Measurements from ENCODE around the gene TCERG1.
"Not testable (repeated sequence)": the region's sequence is repeated elsewhere in the genome, so short reads cannot be mapped to it uniquely, and the experiment has no call there.

TCERG1 gene

GRCh38 chr5:146523698-146524097, 76.6 kb downstream of the TCERG1 start:
- no peak for DNase-seq

DNA sequence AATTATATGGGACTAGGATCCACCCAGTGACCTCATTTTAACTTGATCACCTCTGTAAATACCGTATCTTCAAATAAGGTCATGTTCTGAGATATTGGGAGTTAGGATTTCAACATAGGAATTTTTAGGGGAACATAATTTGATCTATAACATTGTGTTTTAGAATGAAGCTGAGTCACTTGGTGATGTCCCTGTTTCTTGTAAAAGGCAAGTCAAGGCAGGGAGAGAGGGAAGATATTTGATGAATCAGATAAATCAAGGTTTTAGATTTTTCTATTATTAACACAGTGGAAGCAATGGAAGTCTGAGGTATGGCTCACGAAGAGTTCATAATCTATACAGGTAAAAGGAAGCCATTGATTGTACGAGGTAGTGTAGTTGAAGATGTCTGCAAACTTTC, 80.7 kb downstream of the TCERG1 start:
- DNase-seq = no peak

GRCh38 chr5:146528236-146528635, 81.1 kb downstream of the TCERG1 start:
- DNase-seq = no peak

DNA sequence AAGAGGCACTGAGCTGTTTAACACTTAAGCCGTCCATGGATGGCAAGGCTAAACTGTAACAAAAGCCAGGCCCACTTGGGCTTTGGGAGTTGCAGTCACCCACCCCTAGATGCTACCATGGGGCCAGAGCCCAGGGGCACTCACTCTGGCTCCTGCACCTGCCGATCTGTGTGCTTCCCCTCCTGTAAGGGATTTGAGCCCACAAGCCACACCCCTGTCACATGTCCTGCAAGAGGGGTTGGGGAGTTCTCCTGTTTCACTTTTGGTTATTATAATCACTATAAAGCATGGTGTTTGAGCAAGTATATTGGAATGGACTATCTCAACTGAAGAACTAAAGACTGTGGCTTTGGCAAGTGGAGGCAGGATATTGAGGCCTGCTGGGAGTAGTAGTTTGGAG, 82.9 kb downstream of the TCERG1 start:
- DNase-seq = no peak

GRCh38 chr5:146533260-146533857, 86.2 kb downstream of the TCERG1 start:
- peak; percentile 44 to 73 for DNase-seq

DNA sequence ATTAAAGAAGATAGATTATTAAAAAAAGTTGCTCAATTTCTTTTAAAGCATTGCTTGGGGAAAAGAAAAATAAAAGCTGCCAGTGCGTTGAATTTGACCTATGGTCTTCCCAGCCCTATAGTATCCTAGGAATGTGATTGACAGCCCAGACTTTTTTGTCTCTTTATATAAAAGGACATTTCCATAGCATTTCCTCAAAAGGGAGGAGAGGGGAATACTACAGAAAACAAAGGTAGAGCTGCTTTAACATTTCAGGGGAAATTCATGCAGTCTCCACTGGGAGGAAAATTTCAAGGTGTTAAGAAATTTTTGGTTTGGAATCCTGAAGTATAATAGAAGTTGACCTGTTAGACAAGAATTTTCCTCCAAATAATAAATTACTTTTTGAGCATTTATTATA, 86.7 kb downstream of the TCERG1 start:
- no peak for DNase-seq

GRCh38 chr5:146538432-146538831, 91.3 kb downstream of the TCERG1 start:
- no peak for DNase-seq

- no peak for DNase-seq
Measured at GRCh38 chr5:146539973-146540372, 92.8 kb downstream of the TCERG1 start.

- peak in 1 of 2 donors; percentile 19 for DNase-seq
Measured at GRCh38 chr5:146540414-146540813, 93.3 kb downstream of the TCERG1 start.

DNA sequence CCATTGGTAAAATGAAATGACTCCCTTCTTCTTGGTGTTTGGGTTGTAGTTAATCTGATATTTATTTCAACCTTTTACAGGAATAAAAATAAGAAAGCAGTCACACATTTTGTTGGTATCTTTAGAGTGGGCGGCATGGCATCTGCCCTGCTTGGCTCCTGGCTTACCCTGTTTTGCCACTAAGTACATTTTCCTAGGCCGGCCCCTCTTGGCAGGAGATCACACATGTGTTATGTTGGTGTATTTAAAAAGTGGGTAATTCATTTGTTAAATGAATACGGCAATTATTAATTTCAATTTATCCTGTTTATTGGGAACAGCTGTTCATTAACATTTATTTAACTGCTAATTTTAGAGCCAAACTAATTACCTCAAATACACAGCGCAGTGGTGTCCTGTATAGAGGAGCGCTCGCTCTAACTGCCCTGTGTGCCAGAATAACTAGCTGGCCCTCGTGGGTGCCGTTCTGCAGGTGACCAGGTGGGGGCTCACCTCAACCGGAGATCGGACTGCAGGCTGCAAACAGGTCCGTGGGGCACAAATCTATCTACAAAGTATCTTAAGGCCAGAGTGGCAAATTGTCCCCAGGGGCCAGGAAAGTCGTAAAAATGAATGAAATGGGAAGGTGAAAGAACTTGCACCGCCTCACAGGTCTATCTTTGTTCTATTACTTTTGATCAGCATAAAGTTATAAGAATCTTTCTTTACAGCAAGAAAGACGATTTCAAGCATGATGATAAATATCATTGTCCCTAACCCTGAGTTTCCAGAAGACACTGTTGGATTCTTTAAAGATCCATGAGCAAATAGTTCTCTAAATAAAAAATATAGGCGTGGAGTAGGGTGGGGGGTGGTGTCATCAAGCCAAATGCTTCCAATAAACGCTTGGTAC, 95.1 kb downstream of the TCERG1 start:
- DNase-seq = peak; percentile 17 to 45

DNA sequence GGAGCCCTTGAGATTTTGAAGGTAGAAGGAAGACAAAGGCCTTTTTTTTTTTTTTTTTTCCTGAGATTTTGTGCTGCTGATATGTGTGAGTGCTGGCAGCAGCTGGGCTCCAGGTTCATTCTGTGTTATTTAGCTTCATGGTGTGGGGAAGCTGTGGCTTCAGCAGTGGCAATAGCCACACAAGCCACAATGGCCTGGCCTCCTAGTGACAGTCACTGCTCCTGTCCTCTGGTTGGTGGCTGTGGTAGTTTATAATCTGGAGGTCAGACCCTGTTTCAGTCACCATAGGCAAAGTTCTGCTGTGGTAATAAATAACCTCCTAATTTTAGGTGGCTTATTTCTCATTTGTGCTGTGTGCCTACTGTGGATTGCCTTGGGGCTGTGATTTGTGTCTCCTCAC, 97.1 kb downstream of the TCERG1 start:
- DNase-seq = no peak

GRCh38 chr5:146548781-146549449, 101.8 kb downstream of the TCERG1 start:
- DNase-seq = no peak

- no peak for DNase-seq
Measured at GRCh38 chr5:146549615-146550014, 102.5 kb downstream of the TCERG1 start.

- no peak for DNase-seq
Measured at GRCh38 chr5:146553446-146553845, 106.3 kb downstream of the TCERG1 start.

- not testable (repeated sequence) for DNase-seq
Measured at GRCh38 chr5:146556884-146557283, 109.8 kb downstream of the TCERG1 start.

GRCh38 chr5:146560205-146560812, 113.2 kb downstream of the TCERG1 start:
- DNase-seq = no peak

All from inflammatory macrophage treated with lipopolysaccharide for 1 hour (primary cell).